ENCODE data around the gene LRRC59. TPM values are rescaled to one million over a fixed set of nuclear protein-coding genes. Genes with fewer than 3 reads are reported as not detected.

Gene LRRC59
- total and polyA plus RNA-seq, 2 of the 8 experiments (the other 6 are each of a cell fraction or from before 2014, with no cell fraction given): 48.3 to 117 TPM

- TF ChIP-seq CTCF (IDR thresholded peaks at IDR 0.05; ENCODE audit: control extremely low read depth in 1 of 3, insufficient read depth in 1 of 3, low read depth in 1 of 3, low read length in 3 of 3) (no peak), SIN3A (conservative IDR thresholded peaks at IDR 0.05 in 1 of 2, IDR thresholded peaks at IDR 0.05 in 1 of 2; ENCODE audit: low read depth in 1 of 2, low read length in 2 of 2) (no peak)
These were observed 45.1 kb downstream of the LRRC59 start (continued) for GRCh38 chr17:50352072-50352692.
